NCI-H2196 (cell line): Measurements from ENCODE around the gene ATP5IF1.

Experiments
- DNase-seq: peaks from one replicate; lab custom pipeline; 2025; ENCODE audit not compliant: unreplicated experiment; lab: John Stamatoyannopoulos, UW

ATP5IF1 gene

GRCh38 chr1:28264897-28265296 lies 29.0 kb downstream of the ATP5IF1 start:
- DNase-seq: no peak

GRCh38 chr1:28265577-28265976 lies 29.7 kb downstream of the ATP5IF1 start:
- DNase-seq: no peak

- DNase-seq: no peak
These were observed 31.0 kb downstream of the ATP5IF1 start for GRCh38 chr1:28266920-28267322.

GRCh38 chr1:28267633-28268032 lies 31.7 kb downstream of the ATP5IF1 start:
- DNase-seq: no peak

GRCh38 chr1:28269529-28269928 lies 33.6 kb downstream of the ATP5IF1 start:
- no peak for DNase-seq

GRCh38 chr1:28272215-28272852 lies 36.4 kb downstream of the ATP5IF1 start:
- no peak for DNase-seq

GRCh38 chr1:28273216-28273860 lies 37.4 kb downstream of the ATP5IF1 start:
- no peak for DNase-seq

GRCh38 chr1:28278763-28279162 lies 42.8 kb downstream of the ATP5IF1 start:
- DNase-seq: no peak

GRCh38 chr1:28279721-28280120 lies 43.8 kb downstream of the ATP5IF1 start:
- no peak for DNase-seq

- no peak for DNase-seq
These were observed 44.6 kb downstream of the ATP5IF1 start for GRCh38 chr1:28280501-28280900.

GRCh38 chr1:28280977-28281381 lies 45.1 kb downstream of the ATP5IF1 start:
- DNase-seq: no peak

GRCh38 chr1:28281608-28282425 lies 45.9 kb downstream of the ATP5IF1 start:
- no peak for DNase-seq

- no peak for DNase-seq
These were observed 46.8 kb downstream of the ATP5IF1 start for GRCh38 chr1:28282426-28283407.

- DNase-seq: no peak
These were observed 50.2 kb downstream of the ATP5IF1 start for GRCh38 chr1:28286111-28286510.
